Epithelial cell of umbilical artery (primary cell): ENCODE measurements around the gene PNPLA1. TPM values are rescaled to one million over a fixed set of nuclear protein-coding genes. Genes with fewer than 3 reads are reported as not detected.

Experiments used
- total RNA-seq: library from RNA; depleted of rRNA; stranded (reverse); fragments of >200 nt; gene quantifications from 2 replicates; pipeline ENCODE4 v1.2.3, GENCODE V29; 2014

The PNPLA1 gene
- total RNA-seq = not detected in 2 replicates

GRCh38 chr6:36269834-36270705 is at the start of gene PNPLA1:
Gene PNPLA1 (plus strand): TSS chr6:36270060. CDS start chr6:36270460, 400 bp downstream.

GRCh38 chr6:36336779-36337241 is 67.0 kb downstream of the PNPLA1 start, which contains the start of gene BNIP5:
Gene BNIP5 (minus strand): TSS chr6:36336888. CDS start chr6:36330690, 6,198 bp downstream.

Other genes with a start within 250 kb of the PNPLA1 start
- gene SLC26A8, start 245.4 kb upstream of the PNPLA1 start, total RNA-seq = not detected in 2 replicates
- 51.0 and 75.2 TPM in 2 replicates for gene MAPK14, start 242.3 kb upstream of the PNPLA1 start, total RNA-seq
- gene MAPK13, start 139.5 kb upstream of the PNPLA1 start, total RNA-seq = 1.6 and 3.6 TPM in 2 replicates
- 6.4 and 6.8 TPM in 2 replicates for gene BRPF3, start 73.3 kb upstream of the PNPLA1 start, total RNA-seq
- gene BNIP5, start 66.8 kb downstream of the PNPLA1 start, total RNA-seq = not detected in 2 replicates
- under 0.01 and 1.4 TPM in 2 replicates for gene ETV7, start 117.6 kb downstream of the PNPLA1 start, total RNA-seq
- not detected in 2 replicates for gene PXT1, start 172.8 kb downstream of the PNPLA1 start, total RNA-seq
- 57.8 and 59.8 TPM in 2 replicates for gene KCTD20, start 172.9 kb downstream of the PNPLA1 start, total RNA-seq